Esophagus mucosa (tissue), 1 donor: ENCODE results near the gene BBIP1. TPM values are rescaled to one million over a fixed set of nuclear protein-coding genes. Genes with fewer than 3 reads are reported as not detected.

Experiments used
- ATAC-seq: fragments of 200-7000 bp; cut with Tn5 transposase; one replicate; pipeline ENCODE4 v1.9.1; 2020
- total RNA-seq: library from RNA; stranded (reverse); gene quantifications from one replicate; pipeline ENCODE4 v1.2.4, GENCODE V29; 2023
- donor health status: DM: yes; HTN: yes; CAD: no.

BBIP1 gene, protein sequence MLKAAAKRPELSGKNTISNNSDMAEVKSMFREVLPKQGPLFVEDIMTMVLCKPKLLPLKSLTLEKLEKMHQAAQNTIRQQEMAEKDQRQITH
- total RNA-seq = 12.6 TPM

DNA sequence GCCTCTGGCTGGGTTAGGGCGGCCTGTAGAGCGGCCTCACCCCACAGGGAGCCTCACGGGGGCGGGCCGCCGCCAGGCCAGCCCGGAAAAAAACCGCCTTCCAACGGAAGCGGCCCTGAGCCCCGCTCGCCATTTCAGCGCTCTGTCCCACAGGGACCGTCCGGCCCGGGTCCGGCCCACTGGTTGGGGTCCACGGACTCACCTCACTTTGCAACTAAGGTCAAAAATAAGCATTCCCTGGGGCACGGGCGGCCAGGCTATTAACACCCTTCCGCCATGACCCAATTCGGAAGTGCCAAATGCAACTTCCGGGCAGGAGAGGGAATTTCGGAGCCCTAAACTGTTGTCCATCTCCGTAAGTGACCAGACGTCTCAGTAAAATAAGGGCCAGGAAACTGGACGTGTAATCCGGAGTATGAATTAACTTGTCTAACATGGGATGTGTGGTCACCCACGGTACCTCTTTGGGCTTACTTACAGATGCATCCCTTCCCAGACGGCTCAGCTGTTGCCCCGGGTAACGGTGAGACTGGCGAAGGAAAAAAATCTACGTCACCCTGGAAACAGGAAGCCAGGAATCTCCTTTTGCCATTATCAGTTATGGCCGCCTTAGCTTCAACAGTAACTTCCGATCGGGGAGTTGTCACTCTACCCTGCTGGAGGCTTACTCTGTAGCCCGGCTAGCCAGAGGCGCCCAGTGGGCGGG is at the start of gene BBIP1:
BBIP1 (minus strand) TSS at position 538 of the 706 bp plus-strand sequence. CDS start 1,023 bp downstream, outside the sequence.
- ATAC-seq = peak; percentile 98

DNA sequence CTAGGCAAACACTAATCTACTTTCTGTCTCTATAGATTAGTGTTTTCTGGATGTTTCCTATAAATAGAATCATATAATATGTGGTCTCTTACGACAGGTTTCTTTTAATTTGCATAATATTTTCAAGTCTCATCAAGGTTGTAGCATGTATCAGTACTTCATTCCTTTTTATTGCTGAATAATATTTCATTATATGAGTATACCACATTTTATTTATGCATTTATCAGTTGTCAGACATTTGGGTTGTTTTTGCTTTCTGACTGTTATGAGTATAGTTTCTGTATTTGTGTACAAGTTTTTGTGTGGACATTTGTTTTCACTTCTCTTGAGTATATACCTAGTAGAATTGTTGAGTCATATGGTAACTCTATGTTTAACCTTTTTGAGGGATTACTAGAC is 48.7 kb upstream of the BBIP1 start:
- no peak for ATAC-seq

DNA sequence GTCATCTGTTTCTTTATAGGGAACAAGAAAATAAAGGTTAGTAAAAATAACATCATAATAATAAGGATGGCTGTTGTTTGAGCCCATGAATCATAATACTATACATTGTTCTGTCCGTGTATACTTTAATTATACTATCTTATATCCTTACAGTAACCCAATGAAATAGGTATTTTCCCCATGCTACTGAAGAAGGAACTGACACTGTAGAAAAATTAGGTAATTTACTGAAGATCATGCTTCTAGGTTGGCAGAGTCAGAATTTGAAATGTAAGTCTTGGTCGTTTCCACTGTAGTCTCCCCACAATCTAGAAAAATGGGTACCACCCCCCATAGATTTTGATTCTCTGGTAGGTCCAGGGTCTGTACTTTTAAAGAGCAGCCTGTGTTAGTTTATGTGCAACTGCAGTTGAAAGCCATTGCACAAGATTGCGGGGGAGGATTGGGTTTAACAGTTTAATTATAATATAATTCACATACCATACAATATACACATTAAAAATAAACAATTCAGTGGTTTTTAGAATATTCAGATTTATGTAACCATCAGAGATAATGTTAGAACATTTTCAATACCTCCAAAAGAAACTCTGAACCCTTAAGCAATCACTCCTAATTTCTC is 48.1 kb upstream of the BBIP1 start:
- no peak for ATAC-seq

DNA sequence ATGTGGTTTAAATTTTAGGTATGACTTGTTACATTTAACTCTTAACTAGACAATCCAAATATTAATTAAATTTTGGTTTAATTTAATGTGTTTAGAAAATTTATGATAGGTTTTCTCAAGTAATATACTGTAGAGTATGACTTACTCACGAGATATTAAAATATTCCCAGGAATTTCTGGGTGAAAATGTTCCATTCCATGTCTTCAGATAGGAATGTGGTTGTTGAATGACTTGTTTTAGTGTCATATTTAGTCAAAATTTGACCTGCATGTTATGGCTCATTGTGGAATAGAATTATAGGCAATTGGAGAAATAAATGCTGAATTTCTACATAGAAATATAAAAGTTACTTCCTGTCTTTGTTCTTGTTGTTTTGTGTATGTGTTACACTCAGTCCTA is 47.2 kb upstream of the BBIP1 start:
- no peak for ATAC-seq

- no peak for ATAC-seq
These were observed 46.2 kb upstream of the BBIP1 start for GRCh38 chr10:110965216-110965615.

- ATAC-seq = no peak
These were observed 45.7 kb upstream of the BBIP1 start for GRCh38 chr10:110964681-110965080.

DNA sequence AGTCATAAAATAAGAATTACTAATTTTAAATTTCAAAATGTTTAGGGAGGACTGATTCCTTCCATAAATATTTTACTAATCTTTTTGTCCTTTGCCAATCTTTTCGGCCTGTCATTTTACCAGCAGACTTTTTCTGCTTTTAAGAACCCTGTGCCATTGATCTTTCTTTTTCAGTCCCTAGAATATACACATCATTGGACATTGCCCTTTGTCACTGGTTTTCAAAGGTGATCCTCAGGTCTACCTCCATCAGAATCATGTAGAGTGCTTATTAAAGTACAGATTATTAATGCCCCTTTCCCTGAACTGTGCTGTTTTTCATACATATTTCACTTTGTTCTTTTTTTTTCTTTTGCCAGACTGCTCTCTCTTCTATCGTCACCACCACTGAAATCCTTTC is 44.2 kb upstream of the BBIP1 start:
- ATAC-seq = no peak

- no peak for ATAC-seq
These were observed 43.5 kb upstream of the BBIP1 start for GRCh38 chr10:110962443-110962842.

DNA sequence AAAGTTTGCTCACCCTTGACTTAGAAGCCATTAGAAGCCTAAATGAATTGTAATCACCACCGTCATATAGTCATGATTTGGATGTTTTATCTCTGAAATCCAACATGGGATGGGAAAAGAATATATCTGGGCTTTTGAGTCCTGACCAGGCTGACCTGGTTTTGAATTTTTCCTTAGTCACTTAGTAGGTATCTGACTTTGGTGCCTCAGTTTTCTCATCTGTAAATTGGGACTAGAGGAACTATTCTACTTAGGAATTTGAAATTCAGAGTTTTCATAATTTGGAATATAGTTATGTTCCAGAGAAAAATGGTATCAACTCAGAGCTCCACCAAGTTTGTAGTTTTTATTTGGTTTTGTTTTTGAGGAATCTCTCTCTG is 41.3 kb upstream of the BBIP1 start:
- ATAC-seq = no peak

DNA sequence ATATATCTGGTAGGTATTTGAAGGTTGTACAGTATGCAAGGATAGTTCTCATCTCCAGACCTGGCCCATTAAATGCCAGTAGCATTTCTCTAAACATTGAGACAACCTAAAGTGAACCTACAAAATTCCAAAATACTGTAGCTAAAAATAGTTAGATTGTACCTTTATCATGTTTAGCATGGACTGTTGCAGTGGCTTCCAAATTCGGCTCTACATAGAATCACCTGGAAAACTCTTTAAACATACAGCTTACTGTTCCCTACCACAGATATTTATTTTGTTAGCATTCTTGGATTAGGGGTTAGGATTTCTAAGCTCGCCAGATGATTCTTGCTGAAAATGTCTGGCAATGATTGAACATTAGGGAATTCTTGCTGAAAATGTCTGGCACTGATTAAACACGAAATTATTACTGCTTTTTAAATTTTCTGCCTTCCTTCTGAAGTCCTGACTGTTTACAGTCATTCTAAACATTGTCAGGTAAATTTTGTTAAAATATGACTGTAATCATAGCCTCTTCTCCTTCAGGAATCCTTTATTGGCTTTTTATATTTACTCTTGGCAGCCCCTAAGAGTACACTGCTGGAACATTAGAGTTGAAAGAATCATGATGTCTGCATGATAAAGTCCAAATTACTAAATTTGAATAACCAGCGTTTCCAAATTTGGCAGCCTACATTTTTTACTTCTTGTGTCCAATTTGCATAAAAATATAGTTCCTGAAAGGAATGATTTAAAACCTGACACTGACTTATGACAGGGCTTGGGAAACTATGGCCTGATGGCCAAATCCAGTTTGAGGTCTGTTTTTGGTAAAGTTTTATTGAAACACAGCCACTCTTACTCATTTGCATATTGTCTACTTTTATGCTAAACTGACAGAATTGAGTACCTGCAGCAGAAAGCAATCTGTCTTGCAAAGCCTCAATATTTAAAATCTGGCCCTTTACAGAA is 40.7 kb upstream of the BBIP1 start:
- no peak for ATAC-seq

DNA sequence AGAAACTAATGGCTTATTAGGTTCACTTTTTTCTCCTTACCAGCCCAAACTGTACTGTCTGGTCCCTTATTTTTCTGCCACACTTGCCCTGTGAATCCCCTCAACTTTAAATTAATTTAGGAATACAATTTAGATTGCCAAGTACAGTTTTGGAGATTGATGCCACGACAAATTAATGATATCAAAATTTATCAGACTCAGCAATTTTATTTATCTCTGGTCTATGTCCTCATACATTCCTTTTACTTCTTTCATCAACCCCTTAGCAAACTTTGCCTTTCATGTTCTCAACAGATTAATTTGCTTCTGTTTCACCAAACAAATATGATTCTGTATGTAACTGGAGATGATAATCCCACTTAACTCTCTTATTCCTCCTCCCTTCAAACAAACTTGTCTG is 38.6 kb upstream of the BBIP1 start:
- no peak for ATAC-seq

- ATAC-seq = no peak
These were observed 32.4 kb upstream of the BBIP1 start for GRCh38 chr10:110951381-110951780.

DNA sequence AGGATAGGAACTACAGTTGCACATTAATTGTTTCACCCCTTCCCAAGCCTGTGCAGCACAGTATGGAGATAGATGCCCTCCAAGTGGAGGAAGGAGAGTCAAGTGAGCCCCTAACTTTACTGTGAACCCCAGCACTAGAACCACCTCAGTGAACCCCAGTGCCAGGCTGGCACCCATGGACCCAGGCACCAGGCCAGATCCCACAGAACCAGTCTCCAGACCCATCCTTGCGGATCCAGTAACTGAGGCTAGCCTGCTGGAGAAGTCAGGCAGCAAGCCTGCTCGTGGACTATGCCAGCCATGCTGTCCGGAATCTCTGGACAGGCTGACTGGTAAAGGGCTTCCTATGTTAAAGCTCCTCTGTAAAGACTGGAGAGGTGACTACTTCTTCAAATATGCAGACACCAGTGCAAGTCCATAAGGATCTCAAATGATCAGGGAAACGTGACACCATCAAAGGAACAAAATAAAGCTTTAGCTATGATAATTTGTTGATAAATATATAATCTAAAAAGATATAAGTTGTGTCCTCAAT is 28.1 kb upstream of the BBIP1 start:
- ATAC-seq = no peak

DNA sequence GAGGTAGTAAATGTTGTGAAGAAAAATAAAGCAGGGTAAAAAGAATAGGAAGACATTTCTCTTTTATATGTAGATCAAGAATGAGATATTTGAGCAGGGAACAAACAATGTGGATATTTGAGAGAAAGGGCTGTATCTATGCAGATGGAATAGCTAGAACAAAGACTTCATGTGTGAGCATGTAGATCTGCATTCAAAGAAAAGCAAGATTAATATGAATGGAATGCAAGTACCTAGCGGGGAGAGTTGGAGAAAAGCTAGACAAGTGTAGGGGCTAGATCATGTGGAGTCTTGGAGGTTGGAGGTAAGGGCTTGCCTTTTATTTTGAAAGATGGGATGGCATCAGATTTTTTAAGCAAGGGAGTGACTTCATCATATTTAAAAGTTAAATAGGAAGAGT is 27.5 kb upstream of the BBIP1 start:
- no peak for ATAC-seq

GRCh38 chr10:110944792-110945396 is 25.9 kb upstream of the BBIP1 start:
- ATAC-seq = peak; percentile 62

GRCh38 chr10:110939419-110939818 is 20.4 kb upstream of the BBIP1 start:
- no peak for ATAC-seq

DNA sequence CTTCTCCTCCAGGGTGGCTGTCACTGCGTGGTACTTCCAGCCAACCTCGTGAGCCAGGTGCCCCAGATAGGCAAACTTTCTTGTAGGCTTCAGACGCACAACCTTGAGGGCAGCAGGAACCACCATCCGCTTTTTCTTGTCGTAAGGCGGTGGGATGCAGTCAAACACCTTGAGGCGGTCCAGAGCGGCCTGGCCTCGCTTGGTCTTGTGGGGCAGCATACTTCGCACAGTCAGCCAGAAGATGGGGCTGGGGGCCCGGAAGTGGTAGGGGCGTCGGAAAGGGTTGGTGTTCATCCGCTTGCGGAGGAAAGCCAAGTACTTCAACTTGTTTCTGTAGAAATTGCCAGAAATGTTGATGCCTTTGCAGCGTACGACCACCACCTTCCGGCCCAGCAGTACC is 17.8 kb upstream of the BBIP1 start:
- no peak for ATAC-seq

DNA sequence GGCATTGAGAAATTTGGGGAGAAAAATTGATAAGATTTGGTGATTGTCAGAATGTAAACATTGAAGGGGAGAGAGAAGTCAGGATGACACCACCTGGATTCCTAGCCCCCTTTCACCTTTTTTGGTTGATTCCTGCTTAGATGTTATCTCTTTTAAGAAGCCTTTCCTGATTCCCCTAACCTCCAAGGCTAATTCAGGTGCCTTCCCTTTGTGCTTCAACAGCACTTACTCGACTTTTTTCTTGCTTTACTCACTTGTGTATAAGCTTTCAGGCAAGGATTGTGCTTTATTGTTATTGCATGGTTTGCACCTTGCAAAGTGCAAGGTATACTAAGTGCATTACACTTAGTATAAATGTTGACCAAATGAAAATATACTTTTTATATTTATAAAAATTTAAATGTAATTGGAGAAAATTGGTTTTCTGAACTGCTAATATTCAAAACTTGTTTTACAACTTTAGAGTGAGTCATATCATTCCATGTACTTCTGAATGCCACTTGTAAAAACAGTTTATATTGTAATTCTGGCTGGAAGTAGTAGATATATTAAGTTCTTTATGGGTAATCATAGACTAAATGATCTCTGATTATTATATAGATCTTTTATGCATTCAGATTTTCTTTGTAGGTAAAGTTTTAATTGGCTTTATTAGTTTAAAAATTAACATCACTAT is 13.7 kb upstream of the BBIP1 start:
- ATAC-seq = peak; percentile 32

DNA sequence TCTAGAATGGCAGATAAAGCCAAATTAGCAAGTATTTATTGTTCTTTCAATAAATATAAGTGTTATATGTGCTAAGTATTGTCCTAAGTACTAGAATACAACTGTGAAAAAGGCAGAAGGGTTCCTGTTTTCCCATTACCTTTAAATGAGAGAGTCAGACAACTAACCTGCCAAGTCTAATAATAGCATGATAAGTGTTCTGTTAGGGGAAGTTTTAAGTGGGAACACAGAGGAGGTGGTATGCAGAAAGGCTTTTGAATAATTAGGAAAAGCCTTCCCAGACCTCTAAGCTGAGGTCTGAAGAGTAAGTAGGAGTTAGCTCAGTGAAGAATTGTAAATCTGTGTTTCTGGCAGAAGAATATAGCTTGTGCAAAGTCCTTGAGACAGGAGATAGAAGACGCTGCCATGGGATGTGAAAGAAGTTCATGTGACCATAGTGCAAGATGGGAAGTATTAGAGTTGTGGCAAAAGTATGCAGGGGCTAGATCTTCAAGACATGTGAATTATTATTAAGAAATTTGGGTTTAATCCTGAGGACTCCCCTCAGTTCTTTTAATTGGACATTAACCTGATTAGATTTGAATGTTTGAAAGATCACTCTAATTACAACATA is 12.9 kb upstream of the BBIP1 start:
- no peak for ATAC-seq

GRCh38 chr10:110927461-110927860 is 8.5 kb upstream of the BBIP1 start:
- ATAC-seq = no peak

DNA sequence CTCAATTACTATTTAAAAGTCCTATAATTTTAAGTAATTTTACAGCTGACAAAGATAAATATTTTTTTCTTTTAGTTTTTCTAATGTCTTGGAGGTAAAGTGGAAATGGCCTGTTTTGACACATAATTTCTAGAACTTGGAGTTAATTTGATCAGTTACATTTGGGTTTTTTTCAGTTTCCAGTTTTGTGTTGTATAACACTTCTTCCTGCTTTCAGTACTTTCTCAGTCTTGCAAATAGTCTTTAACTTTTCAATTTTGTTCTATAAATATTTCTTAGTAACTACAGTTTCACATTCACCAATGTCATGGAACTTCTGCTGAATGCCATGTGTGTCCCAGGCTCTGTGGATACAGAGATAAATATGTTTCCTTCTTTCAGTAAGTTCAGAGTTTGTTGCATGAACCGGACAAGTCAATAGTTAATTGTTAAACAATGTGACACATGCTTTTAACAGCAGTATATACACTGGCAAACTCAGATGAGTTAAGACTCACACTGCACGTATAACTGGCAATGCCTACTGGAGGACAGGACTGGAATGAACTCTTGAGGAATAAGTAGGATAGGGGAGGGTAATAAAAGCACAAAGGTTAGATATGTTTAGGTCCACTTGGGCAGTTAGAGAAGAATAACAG is 5.0 kb upstream of the BBIP1 start:
- no peak for ATAC-seq
